BLaER1 treated with 17β-estradiol and CSF1 and Interleukin-3, amounts not matched to agents 10 nM and 100 nM (cell line): ENCODE measurements around the gene BCR.

Experiments used
- H3K27ac ChIP-seq, 11 experiments: shearing (Covaris generic); formaldehyde crosslinking; 2 replicates each; pipeline ENCODE4 v1.8.1; 2022
- H3K27me3 ChIP-seq, 11 experiments: shearing (Covaris generic); formaldehyde crosslinking; 2 replicates each; pipeline ENCODE4 v1.8.1; 2022
- H3K36me3 ChIP-seq, 11 experiments: shearing (Covaris generic); formaldehyde crosslinking; 2 replicates each; pipeline ENCODE4 v1.8.1; 2022
- H3K4me1 ChIP-seq, 10 experiments: shearing (Covaris generic); formaldehyde crosslinking; 2 replicates each; pipeline ENCODE4 v1.8.1; 2022
- H3K4me2 ChIP-seq, 11 experiments: shearing (Covaris generic); formaldehyde crosslinking; 2 replicates each; pipeline ENCODE4 v1.8.1; 2022
- H3K4me3 ChIP-seq, 10 experiments: shearing (Covaris generic); formaldehyde crosslinking; 2 replicates each; pipeline ENCODE4 v1.8.1; 2022
- H3K9ac ChIP-seq, 11 experiments: shearing (Covaris generic); formaldehyde crosslinking; 2 replicates each; pipeline ENCODE4 v1.8.1; 2022
- H3K9me3 ChIP-seq, 11 experiments: shearing (Covaris generic); formaldehyde crosslinking; replicated peaks in 1 of 11; 2 replicates each; pipeline ENCODE4 v1.8.1; 2022
- H4K20me1 ChIP-seq, 11 experiments: shearing (Covaris generic); formaldehyde crosslinking; 2 replicates each; pipeline ENCODE4 v1.8.1; 2022
- Cebpa-rat ChIP-seq, 11 experiments: shearing (Covaris generic); IDR thresholded peaks; 2 replicates each; pipeline ENCODE4 v1.8.1; 2022

The BCR gene

GRCh38 chr22:23138584-23139435 is 41.5 kb upstream of the BCR start:
- no peaks in the 10 kb centered on the region for H3K36me3 ChIP-seq
- H3K27me3 ChIP-seq, result no peaks in the 10 kb centered on the region
- H3K4me3 ChIP-seq, result peak overlapping the region in 4 of 10 experiments; percentile 14 to 40 (median 28); a peak in 6 of 20 replicates
- H3K9me3 ChIP-seq, result no peaks in the 10 kb centered on the region
- TF ChIP-seq Cebpa-rat (IDR thresholded peaks at IDR 0.05), result no peak
- peak overlapping the region; percentile 71 to 96 (median 84) for H3K4me2 ChIP-seq
- peak overlapping the region; percentile 2 to 68 (median 46); a peak in 19 of 22 replicates for H3K9ac ChIP-seq
- peak overlapping the region in 9 of 11 experiments; percentile 37 to 74 (median 55); a peak in 17 of 22 replicates for H3K27ac ChIP-seq
- H3K4me1 ChIP-seq, result peaks cover 46 to 99% (median 87%) of the 10 kb centered on the region in 10 experiments
- peaks cover 0 to 3% (median 0%) of the 10 kb centered on the region in 11 experiments; a peak in 1 of 22 replicates for H4K20me1 ChIP-seq

- Histone ChIP-seq H3K4me3 (no peak overlapping the region), H3K9ac (no peak overlapping the region), H3K36me3 (no peaks in the 10 kb centered on the region), H3K4me1 (peaks cover 52 to 97% (median 89%) of the 10 kb centered on the region in 10 experiments), H3K4me2 (peak overlapping the region in 8 of 11 experiments; percentile 73 to 96 (median 84); a peak in 15 of 22 replicates), H3K9me3 (no peaks in the 10 kb centered on the region), H3K27ac (no peak overlapping the region; a peak in 1 of 22 replicates), H3K27me3 (no peaks in the 10 kb centered on the region), H4K20me1 (peaks cover 0 to 3% (median 0%) of the 10 kb centered on the region in 11 experiments; a peak in 1 of 22 replicates)
- TF ChIP-seq Cebpa-rat (IDR thresholded peaks at IDR 0.05), result no peak
Observed at GRCh38 chr22:23140385-23140784, 39.9 kb upstream of the BCR start.

GRCh38 chr22:23142546-23143105 is 37.7 kb upstream of the BCR start:
- TF ChIP-seq Cebpa-rat (IDR thresholded peaks at IDR 0.05), result no peak
- H3K9me3 ChIP-seq, result no peaks in the 10 kb centered on the region
- no peaks in the 10 kb centered on the region for H3K27me3 ChIP-seq
- H3K9ac ChIP-seq, result peak overlapping the region in 6 of 11 experiments; percentile 10 to 66 (median 20); a peak in 5 of 22 replicates
- peak overlapping the region in 10 of 11 experiments; percentile 14 to 86 (median 52); a peak in 13 of 22 replicates for H3K27ac ChIP-seq
- no peaks in the 10 kb centered on the region for H3K36me3 ChIP-seq
- peaks cover 50 to 87% (median 81%) of the 10 kb centered on the region in 10 experiments for H3K4me1 ChIP-seq
- H3K4me3 ChIP-seq, result no peak overlapping the region
- H3K4me2 ChIP-seq, result peak overlapping the region; percentile 63 to 96 (median 83)
- H4K20me1 ChIP-seq, result peaks cover 0 to 3% (median 0%) of the 10 kb centered on the region in 11 experiments; a peak in 1 of 22 replicates

- Histone ChIP-seq H3K4me2 (peak overlapping the region in 5 of 11 experiments; percentile 75 to 95 (median 83); a peak in 5 of 22 replicates), H3K9me3 (no peaks in the 10 kb centered on the region), H3K9ac (no peak overlapping the region), H3K27me3 (no peaks in the 10 kb centered on the region), H3K4me1 (peaks cover 46 to 82% (median 77%) of the 10 kb centered on the region in 10 experiments), H3K4me3 (no peak overlapping the region), H3K27ac (peak overlapping the region in 1 of 11 experiments; percentile 86; a peak in 2 of 22 replicates), H4K20me1 (peaks cover 0 to 3% (median 0%) of the 10 kb centered on the region in 11 experiments; a peak in 1 of 22 replicates), H3K36me3 (no peaks in the 10 kb centered on the region)
- no peak for TF ChIP-seq Cebpa-rat (IDR thresholded peaks at IDR 0.05)
Observed at GRCh38 chr22:23143119-23143518, 37.2 kb upstream of the BCR start.

GRCh38 chr22:23144432-23144831 is 35.9 kb upstream of the BCR start:
- H3K4me2 ChIP-seq, result peak overlapping the region; percentile 51 to 97 (median 94)
- no peak for TF ChIP-seq Cebpa-rat (IDR thresholded peaks at IDR 0.05)
- H4K20me1 ChIP-seq, result 0 out of 22 replicates have a peak, but pooled peaks cover 0 to 3% (median 0%) of the 10 kb centered on the region in 11 experiments
- peak overlapping the region in 1 of 11 experiments; percentile 76; a peak in 1 of 22 replicates for H3K9ac ChIP-seq
- peaks cover 32 to 73% (median 64%) of the 10 kb centered on the region in 10 experiments for H3K4me1 ChIP-seq
- H3K27ac ChIP-seq, result peak overlapping the region in 2 of 11 experiments; percentile 40 to 79; a peak in 1 of 22 replicates
- no peaks in the 10 kb centered on the region for H3K27me3 ChIP-seq
- H3K9me3 ChIP-seq, result no peaks in the 10 kb centered on the region
- H3K4me3 ChIP-seq, result peak overlapping the region in 4 of 10 experiments; percentile 34 to 65 (median 52); a peak in 8 of 20 replicates
- no peaks in the 10 kb centered on the region for H3K36me3 ChIP-seq

- peak within 1 kb of the TSS in 10 of 11 experiments; percentile 21 to 79 (median 62); a peak in 18 of 22 replicates for H3K27ac ChIP-seq
- H3K9me3 ChIP-seq, result no peaks in the 10 kb centered on the region
- no peaks in the 10 kb centered on the region for H3K36me3 ChIP-seq
- no peaks in the 10 kb centered on the region for H3K27me3 ChIP-seq
- 0 out of 22 replicates have a peak, but pooled peaks cover 0 to 3% (median 0%) of the 10 kb centered on the region in 11 experiments for H4K20me1 ChIP-seq
- peak within 1 kb of the TSS; percentile 27 to 65 (median 56); a peak in 19 of 20 replicates for H3K4me3 ChIP-seq
- H3K4me2 ChIP-seq, result peak within 1 kb of the TSS; percentile 78 to 97 (median 94)
- peak within 1 kb of the TSS; percentile 54 to 77 (median 66) for H3K9ac ChIP-seq
- TF ChIP-seq Cebpa-rat (IDR thresholded peaks at IDR 0.05), result no peak
- peaks cover 32 to 72% (median 63%) of the 10 kb centered on the region in 10 experiments for H3K4me1 ChIP-seq
Observed at GRCh38 chr22:23144932-23145877, 35.1 kb upstream of the BCR start, which contains the start of gene RAB36. Gene RAB36 (plus strand): TSS chr22:23145477. CDS start chr22:23146617, 1,140 bp downstream.

GRCh38 chr22:23145878-23146470 is 34.3 kb upstream of the BCR start:
- Histone ChIP-seq H3K36me3 (no peaks in the 10 kb centered on the region), H3K27me3 (no peaks in the 10 kb centered on the region), H3K9ac (peak overlapping the region; percentile 54 to 77 (median 66); a peak in 21 of 22 replicates), H3K27ac (peak overlapping the region in 10 of 11 experiments; percentile 21 to 79 (median 62); a peak in 18 of 22 replicates), H3K4me2 (peak overlapping the region; percentile 78 to 97 (median 94)), H3K9me3 (no peaks in the 10 kb centered on the region), H4K20me1 (0 out of 22 replicates have a peak, but pooled peaks cover 0 to 3% (median 0%) of the 10 kb centered on the region in 11 experiments), H3K4me3 (peak overlapping the region; percentile 27 to 65 (median 56); a peak in 18 of 20 replicates), H3K4me1 (peaks cover 32 to 69% (median 61%) of the 10 kb centered on the region in 10 experiments)
- TF ChIP-seq Cebpa-rat (IDR thresholded peaks at IDR 0.05), result no peak
